Adrenal gland (tissue), 5 donors: ENCODE results near the gene EML2.

Experiments used
- CTCF ChIP-seq, 6 experiments: fragments of 450-650 bp in 4 of 6; fragments of 200-600 bp in 2 of 6; sonication (generic) in 1 of 6; IDR thresholded peaks; 1 replicate in 5 of 6; 2 replicates in 1 of 6; pipeline versions ENCODE4 v1.5.1 to v1.8.0; 2016 to 2021; ENCODE audit warnings: antibody characterized with exemption in 6 of 6, mild to moderate bottlenecking in 2 of 6, moderate library complexity in 1 of 6
- POLR2A ChIP-seq, 2 donors: fragments of 450-650 bp; IDR thresholded peaks; one replicate each; pipeline ENCODE4 v1.6.1; 2017; ENCODE audit warnings: antibody characterized with exemption in 2 of 2, mild to moderate bottlenecking in 2 of 2, moderate library complexity in 1 of 2
- donor health status: DM: no; HTN: no; CAD: no.

DNA sequence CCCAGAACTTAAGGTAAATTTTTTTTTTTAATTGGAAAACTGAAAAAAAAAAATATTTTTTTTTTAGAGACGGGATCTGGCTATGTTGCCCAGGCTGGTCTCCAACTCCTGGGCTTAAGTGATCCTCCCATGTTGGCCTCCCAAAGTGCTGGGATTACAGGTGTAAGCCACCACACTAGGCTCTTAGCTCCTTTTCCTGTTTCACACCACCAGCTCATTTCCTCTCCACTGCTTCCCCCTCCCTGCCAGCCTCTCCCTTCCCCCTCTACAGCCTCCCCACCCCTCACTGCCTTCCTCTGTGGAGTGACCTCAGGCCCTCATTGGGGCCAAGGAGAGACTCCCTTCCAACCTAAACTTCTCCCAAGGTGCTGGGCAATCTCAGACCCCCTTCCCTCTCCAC lies 24.6 kb upstream of the EML2 start:
- no peak for TF ChIP-seq CTCF (IDR thresholded peaks at IDR 0.05)
- TF ChIP-seq POLR2A (IDR thresholded peaks at IDR 0.05), result no peak
